Heart right ventricle (tissue), 12 donors: Measurements from ENCODE around the gene HABP2. TPM values are rescaled to one million over a fixed set of nuclear protein-coding genes. Genes with fewer than 3 reads are reported as not detected.

Experiments used
- polyA plus RNA-seq, 2 donors: library from polyadenylated mRNA; stranded (reverse); fragments of 200-250 nt; gene quantifications; one replicate each; pipeline ENCODE4 v1.2.3, GENCODE V29; 2013
- total RNA-seq, 10 donors: library from RNA; stranded (reverse); fragmentation: NEBNext Ultra II Directional in 3 of 10; extraction: Animal tissue kit (Norgen Biotek cat#: 25700) in 3 of 10; gene quantifications; one replicate each; pipeline versions ENCODE4 v1.2.1 to v1.2.4, GENCODE V29; 2021 to 2023
- donor health status: ischemic (EF 13 %, LVEDD 7.1; RV severe dilation, severe dysfunction).
- donor health status: healthy with polysubstance abuse.
- donor health status: DM: no; HTN: yes; CAD: no.
- donor health status: DM: no; HTN: no; CAD: no.
- donor health status: ischemic (EF 25% LVEDD 6.9; RV normal size, moderate dysfunction).
- donor health status: ischemic (EF 25% LVEDD 5.7; RV mildly dilated, moderate dysfunction).
- donor health status: healthy.
- donor health status: nonischemic (EF 11% LVEDD 7.7; RV severe dilation, severe dysfunction).
- donor health status: DM: yes; HTN: yes; CAD: no.
- donor health status: PGD.
- donor health status: ischemic (EF 29% LVEDD 5.4; RV normal size, mild dysfunction).
- donor health status: nonischemic (EF 23%, LVEDD 6.1; RV moderate dilation, normal function).

HABP2 gene
- total and polyA plus RNA-seq, 12 donors: 0.12 to 0.51 TPM; not detected in 10

Other genes with a start within 250 kb of the HABP2 start
- 1,000 to 10,000 TPM in 6 of 10 donors, 100 to 1,000 TPM in 4; 633 to 1,999 (median 1,413) TPM for gene NRAP, start 111.0 kb downstream of the HABP2 start, total RNA-seq
- 100 to 1,000 TPM; 168 to 226 TPM for gene NRAP, start 111.0 kb downstream of the HABP2 start, polyA plus RNA-seq
- gene CASP7, start 126.9 kb downstream of the HABP2 start, total RNA-seq: 10 to 100 TPM in 4 of 10 donors, 1 to 10 TPM in 6; 5.7 to 22.3 (median 7.8) TPM
- 10 to 100 TPM in 1 of 2 donors, 1 to 10 TPM in 1; 5.6 to 12.2 TPM for gene CASP7, start 126.9 kb downstream of the HABP2 start, polyA plus RNA-seq
- gene PLEKHS1, start 198.6 kb downstream of the HABP2 start, total RNA-seq: not detected
- under 1 TPM in 1 of 2 donors, not detected in 1; 0.01 TPM for gene PLEKHS1, start 198.6 kb downstream of the HABP2 start, polyA plus RNA-seq